ENCODE measurements around the gene FBXO33. TPM values are rescaled to one million over a fixed set of nuclear protein-coding genes. Genes with fewer than 3 reads are reported as not detected.

Gene FBXO33
- total and polyA plus RNA-seq, 2 donors (not counting 1 experiment from before 2014, with no cell fraction given), result 17.3 to 19.3 TPM

- WGBS (ENCODE audit: insufficient coverage), result 75% methylated on average over 4 of the region's 7 CpGs
- intact Hi-C loops (cut with micrococcal nuclease), result no loop called here
- H3K27ac Mint-ChIP-seq, result no peak overlapping the region
- Histone ChIP-seq H3K9me3 (ENCODE audit: control extremely low read depth in 1 of 3, control insufficient read depth in 2 of 3, insufficient read depth in 1 of 3, low read length in 2 of 3) (peaks cover 0 to 2% (median 0%) of the 10 kb centered on the region in 3 donors), H3K79me2 (ENCODE audit: control insufficient read depth, insufficient read depth, low read length) (no peaks in the 10 kb centered on the region), H3K27me3 (replicated peaks in 1 of 4; ENCODE audit: control extremely low read depth in 1 of 4, control insufficient read depth in 3 of 4, insufficient read depth in 4 of 4, low read length in 3 of 4) (peaks cover 0 to 5% (median 0%) of the 10 kb centered on the region in 4 experiments), H3K4me1 (ENCODE audit: control insufficient read depth in 2 of 2, insufficient read depth in 2 of 2, low read length in 2 of 2) (no peaks in the 10 kb centered on the region), H3K4me2 (replicated peaks; ENCODE audit: low read depth, low read length, poor library complexity, severe bottlenecking) (no peak overlapping the region), H3K9ac (ENCODE audit: low read length) (no peak overlapping the region), H4K20me1 (ENCODE audit: control insufficient read depth, insufficient read depth, low read length, poor library complexity, severe bottlenecking) (no peaks in the 10 kb centered on the region), H2AFZ (ENCODE audit: insufficient read depth, low read depth, low read length, poor library complexity, severe bottlenecking) (no peak overlapping the region), H3K27ac (ENCODE audit: low read length in 2 of 2) (no peak overlapping the region), H3K4me3 (ENCODE audit: control extremely low read depth in 1 of 5, extremely low read depth in 1 of 5, insufficient read depth in 1 of 5, low read depth in 2 of 5, low read length in 4 of 5) (no peak overlapping the region), H3K36me3 (replicated peaks in 1 of 2; ENCODE audit: control extremely low read depth in 1 of 2, control insufficient read depth in 1 of 2, extremely low read depth in 1 of 2, insufficient read depth in 2 of 2, low read length in 1 of 2) (no peaks in the 10 kb centered on the region)
- no peaks in the 10 kb centered on the region for H3K9me3 Mint-ChIP-seq (ENCODE audit: insufficient read depth)
- ATAC-seq (ENCODE audit: low read depth) (no peak), DNase-seq (no peak)
- TF ChIP-seq EZH2 (IDR thresholded peaks at IDR 0.05; ENCODE audit: borderline replicate concordance, insufficient read depth, low read depth, low read length, poor library complexity, severe bottlenecking) (no peak), CTCF (IDR thresholded peaks at IDR 0.05) (no peak)
- H3K4me3 Mint-ChIP-seq, result no peak overlapping the region
- H3K27me3 Mint-ChIP-seq, result peaks cover 31% of the 10 kb centered on the region
- CTCF ChIA-PET, result no interaction called here
- POLR2A ChIA-PET, result no interaction called here
- no peaks in the 10 kb centered on the region for H3K4me1 Mint-ChIP-seq
These were observed 35.8 kb upstream of the FBXO33 start for GRCh38 chr14:39467889-39468524.

- no peak overlapping the region for H3K4me3 Mint-ChIP-seq
- H3K9me3 ChIP-seq (ENCODE audit: control extremely low read depth in 1 of 3, control insufficient read depth in 2 of 3, insufficient read depth in 1 of 3, low read length in 2 of 3), result no peaks in the 10 kb centered on the region
- no peaks in the 10 kb centered on the region for H3K9me3 Mint-ChIP-seq (ENCODE audit: insufficient read depth)
- H3K9ac ChIP-seq (ENCODE audit: low read length), result no peak overlapping the region
- no peak overlapping the region for H3K4me2 ChIP-seq (replicated peaks; ENCODE audit: low read depth, low read length, poor library complexity, severe bottlenecking)
- no peaks in the 10 kb centered on the region for H3K4me1 ChIP-seq (ENCODE audit: control insufficient read depth in 2 of 2, insufficient read depth in 2 of 2, low read length in 2 of 2)
- H3K27ac Mint-ChIP-seq, result no peak overlapping the region
- CTCF ChIA-PET, result interaction anchor here (0.6 kb wide), 1 partner anchor 91 kb away, joined by 3 read pairs; no protein-coding TSS in a partner anchor
- POLR2A ChIA-PET, result no interaction called here
- H3K27ac ChIP-seq (ENCODE audit: low read length in 2 of 2), result no peak overlapping the region
- no peak overlapping the region for H2AFZ ChIP-seq (ENCODE audit: insufficient read depth, low read depth, low read length, poor library complexity, severe bottlenecking)
- H3K27me3 Mint-ChIP-seq, result peaks cover 18% of the 10 kb centered on the region
- no CpG with 5 or more reads among the region's 1 CpG for WGBS (ENCODE audit: insufficient coverage)
- no peaks in the 10 kb centered on the region for H4K20me1 ChIP-seq (ENCODE audit: control insufficient read depth, insufficient read depth, low read length, poor library complexity, severe bottlenecking)
- TF ChIP-seq CTCF (IDR thresholded peaks at IDR 0.05) (no peak), EZH2 (IDR thresholded peaks at IDR 0.05; ENCODE audit: borderline replicate concordance, insufficient read depth, low read depth, low read length, poor library complexity, severe bottlenecking) (no peak)
- no peaks in the 10 kb centered on the region for H3K36me3 ChIP-seq (replicated peaks in 1 of 2; ENCODE audit: control extremely low read depth in 1 of 2, control insufficient read depth in 1 of 2, extremely low read depth in 1 of 2, insufficient read depth in 2 of 2, low read length in 1 of 2)
- no peaks in the 10 kb centered on the region for H3K4me1 Mint-ChIP-seq
- H3K27me3 ChIP-seq (replicated peaks in 1 of 4; ENCODE audit: control extremely low read depth in 1 of 4, control insufficient read depth in 3 of 4, insufficient read depth in 4 of 4, low read length in 3 of 4), result peaks cover 0 to 3% (median 0%) of the 10 kb centered on the region in 4 experiments
- no peak overlapping the region for H3K4me3 ChIP-seq (ENCODE audit: control extremely low read depth in 1 of 5, extremely low read depth in 1 of 5, insufficient read depth in 1 of 5, low read depth in 2 of 5, low read length in 4 of 5)
- ATAC-seq (ENCODE audit: low read depth), result no peak
- DNase-seq, result no peak
- intact Hi-C loops (cut with micrococcal nuclease), result no loop called here
- no peaks in the 10 kb centered on the region for H3K79me2 ChIP-seq (ENCODE audit: control insufficient read depth, insufficient read depth, low read length)
These were observed 27.7 kb upstream of the FBXO33 start for GRCh38 chr14:39459795-39460478.

Data from B cell (primary cell).